Activated CD4-positive, alpha-beta T cell treated with anti-CD3 and anti-CD28 coated beads for 24 hours (primary cell): ENCODE data around the gene TMEM9.

Experiments
- DNase-seq, 2 donors: peaks; one replicate each; pipeline ENCODE4 v3.0.0-alpha.2; 2020; ENCODE audit warnings: low read depth in 2 of 2

The TMEM9 gene

DNA sequence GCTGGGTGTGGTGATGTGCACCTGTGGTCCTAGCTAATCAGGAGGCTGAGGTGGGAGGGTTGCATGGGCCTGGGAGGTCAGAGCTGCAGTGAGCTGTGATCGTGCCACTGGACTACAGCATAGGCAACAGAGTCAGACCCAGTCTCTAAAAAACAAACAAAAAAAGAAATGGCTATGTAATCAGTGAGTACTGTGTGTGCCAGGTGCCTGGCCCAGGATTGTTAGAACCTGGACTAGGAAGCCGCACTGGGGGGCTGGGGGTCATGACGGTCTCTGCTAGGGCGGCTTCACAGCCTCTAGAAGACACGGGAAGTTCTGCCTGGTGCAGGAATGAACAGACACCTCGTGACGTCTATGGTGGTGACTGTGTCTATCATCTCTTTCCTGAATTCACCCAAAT lies 8.5 kb downstream of the TMEM9 start:
- DNase-seq, result no peak

DNA sequence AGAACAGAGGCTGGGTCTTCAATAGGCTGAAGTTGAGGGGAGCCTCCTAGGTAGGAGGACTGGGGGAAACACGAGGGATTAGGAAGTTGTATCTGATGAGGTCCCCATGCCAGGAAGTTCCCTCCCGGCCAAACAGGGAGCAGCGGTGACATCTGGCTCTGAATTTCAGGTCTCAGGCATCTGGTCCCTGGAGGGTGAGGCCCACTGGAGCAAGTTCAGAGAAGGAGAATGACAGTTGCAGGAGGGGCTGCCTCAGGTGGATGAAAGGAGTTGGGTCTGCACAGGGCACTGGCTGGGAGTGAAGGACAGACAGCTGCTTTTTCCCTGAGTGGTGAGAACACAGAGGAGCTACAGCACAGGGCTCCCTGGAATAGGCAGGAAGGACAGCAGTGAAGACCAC lies 9.1 kb downstream of the TMEM9 start:
- no peak for DNase-seq

DNA sequence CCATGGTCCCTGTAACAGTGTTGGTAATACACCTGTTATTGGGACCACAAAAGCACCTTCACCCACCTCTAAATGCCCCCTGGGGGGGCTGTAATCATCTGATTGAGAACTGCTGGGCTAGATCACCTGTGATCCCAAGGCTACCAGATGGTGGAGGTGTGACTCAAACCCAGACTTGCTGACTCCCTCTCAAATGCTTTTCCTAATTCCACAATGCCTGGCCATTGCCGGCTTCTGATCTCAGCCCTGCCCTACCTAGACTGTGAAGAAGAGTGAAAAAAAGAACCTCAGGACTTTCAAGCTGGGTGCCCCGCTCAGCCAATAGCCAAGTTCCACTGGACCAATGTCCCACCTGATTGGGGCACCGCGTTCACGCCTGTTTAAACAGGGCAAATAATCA lies 9.6 kb downstream of the TMEM9 start:
- DNase-seq, result no peak

DNA sequence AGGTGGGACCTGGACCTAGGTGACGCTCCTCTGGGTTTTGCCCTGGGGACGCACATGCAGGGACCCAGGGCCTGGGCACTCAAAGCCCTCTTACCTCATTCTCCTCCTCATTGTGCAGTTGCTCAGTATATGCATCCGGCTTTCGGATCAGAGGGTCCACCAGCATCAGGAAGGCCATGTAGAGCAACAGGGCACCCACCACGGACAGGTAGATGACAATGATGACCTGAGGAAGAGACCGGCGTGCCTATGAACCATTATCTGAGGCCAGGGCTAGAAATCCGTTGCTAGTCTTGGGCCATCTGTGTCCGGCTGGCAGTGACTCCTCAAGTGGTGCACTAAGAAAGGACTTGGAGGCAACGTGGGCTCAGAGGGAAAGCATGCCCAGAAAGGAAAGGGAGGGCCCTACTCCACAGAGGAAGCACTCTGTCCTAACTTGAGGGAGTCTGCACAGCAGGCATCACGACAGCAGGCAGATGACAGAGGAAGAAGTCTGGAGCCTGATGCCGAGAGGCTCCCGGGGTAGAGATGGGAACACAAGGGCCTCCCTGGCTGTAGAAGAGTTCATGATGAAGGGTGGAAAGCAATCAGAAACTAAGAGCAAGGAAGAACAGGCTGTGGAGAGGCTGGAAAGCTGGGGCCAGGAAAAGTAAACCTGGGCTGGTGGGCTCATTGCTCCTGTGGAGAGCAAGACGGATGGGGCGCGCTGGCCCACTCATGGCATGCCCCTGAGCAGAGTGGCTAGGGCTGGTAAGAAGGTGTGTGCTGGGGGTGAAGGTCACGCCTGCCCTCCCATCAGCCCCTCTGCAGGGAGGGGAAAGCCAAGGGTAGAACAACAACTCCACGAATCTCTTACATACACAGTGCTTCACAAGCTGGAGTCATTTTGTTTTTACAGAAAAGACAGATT lies 10.3 kb downstream of the TMEM9 start:
- DNase-seq, result no peak

DNA sequence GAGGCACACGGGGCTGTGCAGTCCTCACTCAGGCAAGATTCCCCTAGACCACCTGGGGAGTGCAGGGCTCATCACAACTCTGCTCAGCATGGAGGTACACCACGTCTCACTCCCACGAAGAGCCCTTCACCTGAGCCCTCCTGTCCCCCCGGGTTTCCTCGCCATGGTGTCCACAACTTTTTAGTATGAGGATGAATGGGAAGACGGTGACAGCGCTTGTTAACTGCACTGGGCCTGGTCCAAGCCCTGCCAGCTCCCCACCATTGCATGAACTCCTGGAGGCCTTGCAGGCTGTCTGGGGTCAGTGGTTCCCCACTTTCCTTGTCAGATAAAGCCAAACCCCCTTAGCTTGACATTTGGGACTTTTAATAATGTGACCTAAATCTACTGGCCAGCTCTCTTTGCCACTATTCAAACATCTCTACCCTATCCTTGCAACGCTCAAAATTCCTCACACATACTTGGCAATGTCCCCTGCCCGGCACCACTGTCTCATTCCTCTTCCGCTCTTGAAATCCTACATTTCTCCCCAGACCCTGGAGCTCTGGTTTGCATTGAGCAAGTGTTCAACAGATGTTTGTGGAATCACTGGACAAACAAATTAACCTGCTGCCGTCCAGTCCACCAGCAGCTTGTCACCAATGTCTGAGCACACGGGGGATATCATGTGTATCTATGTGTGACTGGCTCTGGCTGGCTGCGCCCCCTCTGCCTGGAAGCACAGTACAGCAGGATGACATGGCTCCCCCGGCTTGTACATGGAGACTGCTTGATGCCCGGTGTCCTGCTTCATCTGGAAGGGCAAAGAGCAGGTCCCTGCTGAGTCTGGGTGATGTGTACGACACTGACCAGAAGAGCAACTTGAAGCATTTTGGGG lies 11.2 kb downstream of the TMEM9 start:
- no peak for DNase-seq

DNA sequence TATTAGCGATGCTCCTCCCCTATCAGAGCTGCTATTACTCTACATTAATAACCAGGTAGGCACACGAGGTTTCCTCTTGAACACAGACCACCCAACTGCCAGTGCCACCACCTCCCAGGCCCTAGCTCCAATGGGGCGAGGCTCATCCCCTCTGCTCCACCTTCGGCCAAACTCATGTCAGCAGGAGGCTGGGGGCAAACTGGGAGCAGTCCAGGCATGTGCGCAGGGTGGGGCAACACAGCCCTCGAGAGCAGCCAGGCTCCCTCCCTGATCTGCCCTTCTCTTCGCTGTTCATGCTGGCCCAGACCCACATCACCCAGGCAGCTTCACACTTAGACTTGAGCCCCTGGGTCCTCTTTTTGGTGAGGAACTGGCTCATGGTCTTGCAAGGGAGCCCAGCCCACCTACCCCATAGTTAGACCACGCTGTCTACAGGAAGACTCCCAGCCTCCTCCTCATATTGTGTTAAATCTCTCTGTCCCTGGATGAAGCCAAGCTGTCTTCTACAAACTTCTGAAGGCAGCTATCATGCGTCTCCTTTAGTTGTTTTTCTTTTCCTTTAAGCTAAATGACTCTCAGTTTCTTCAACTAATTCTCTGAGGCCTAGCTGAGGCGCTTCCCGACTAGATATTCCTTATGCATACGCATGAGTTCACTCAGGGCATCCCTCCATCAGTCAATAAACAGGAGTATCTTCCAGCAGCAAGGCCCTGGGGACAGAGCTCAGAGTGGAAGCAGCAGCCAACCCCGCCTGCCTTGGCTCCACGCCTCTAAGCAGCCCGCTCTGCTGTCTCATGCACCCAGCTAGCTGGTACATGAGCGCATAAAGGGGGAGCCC lies 12.0 kb downstream of the TMEM9 start:
- DNase-seq, result no peak

DNA sequence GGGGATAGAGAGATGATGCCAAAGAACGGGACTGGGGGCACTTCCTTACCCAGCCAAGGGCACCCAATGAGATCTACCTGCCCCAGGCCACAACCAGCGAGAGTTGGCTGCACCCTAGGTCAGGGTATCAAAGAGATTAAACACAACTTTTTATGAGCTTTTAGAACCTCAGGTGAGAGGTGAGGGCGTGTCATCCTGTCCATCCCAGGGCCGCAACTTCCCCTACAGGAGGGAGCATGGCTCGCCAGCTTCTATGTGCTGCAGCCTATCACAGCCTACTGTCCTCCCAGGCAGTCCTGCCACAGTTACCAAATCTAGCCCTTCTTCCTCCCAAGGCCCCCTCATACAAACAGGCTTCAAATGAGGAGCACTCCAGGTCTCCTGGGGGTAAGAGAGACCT lies 12.9 kb downstream of the TMEM9 start:
- DNase-seq, result no peak

DNA sequence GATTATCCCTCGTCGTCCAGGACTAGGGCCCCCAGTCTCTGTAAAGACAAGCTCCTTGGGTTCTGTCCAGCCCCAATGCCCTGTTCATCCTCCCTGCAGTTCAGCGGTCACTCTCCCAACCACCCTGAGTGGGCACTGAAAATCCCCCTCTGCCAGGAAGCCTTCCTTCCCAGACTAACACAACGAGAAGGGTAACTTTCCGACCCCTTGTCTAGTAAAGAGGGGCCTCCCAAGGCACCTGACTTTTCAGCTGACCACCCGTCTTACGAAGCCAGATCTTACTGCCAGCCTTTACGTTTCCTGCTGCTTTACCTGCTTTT lies 13.4 kb downstream of the TMEM9 start:
- no peak for DNase-seq

DNA sequence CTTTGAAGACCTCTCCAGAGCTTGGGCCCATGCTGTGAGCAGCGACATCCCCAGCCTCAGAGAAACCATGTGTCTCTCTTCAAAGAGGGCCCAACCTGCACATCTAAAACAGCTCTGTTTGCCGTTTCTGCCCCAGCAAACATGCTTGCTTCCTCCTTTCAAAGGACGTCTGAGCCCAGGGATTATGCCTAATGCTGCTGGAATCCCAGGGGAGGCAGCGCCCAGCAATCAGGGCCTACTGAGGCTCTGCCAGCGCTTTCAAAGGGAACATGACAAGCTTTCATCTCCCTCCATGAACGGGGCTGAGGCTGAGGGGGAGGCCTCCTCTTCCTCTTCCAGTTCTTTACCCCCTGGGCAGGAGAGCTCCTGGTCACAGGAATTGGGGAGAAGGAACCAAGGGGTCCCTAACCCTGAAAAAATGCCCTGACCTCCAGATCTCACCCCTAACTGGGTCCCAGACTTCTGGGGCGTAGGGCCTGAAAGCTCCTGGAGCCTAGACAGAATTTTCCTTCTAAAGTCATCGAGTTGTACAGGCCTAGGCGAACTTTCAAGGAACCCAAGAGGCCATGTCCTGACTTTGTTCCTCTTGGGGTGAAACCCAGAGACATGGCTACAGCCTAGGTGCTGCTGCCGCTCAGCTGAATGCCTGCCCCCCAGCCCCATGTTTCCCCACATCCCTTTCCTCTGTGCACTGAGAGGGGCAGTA lies 13.9 kb downstream of the TMEM9 start:
- DNase-seq, result no peak

DNA sequence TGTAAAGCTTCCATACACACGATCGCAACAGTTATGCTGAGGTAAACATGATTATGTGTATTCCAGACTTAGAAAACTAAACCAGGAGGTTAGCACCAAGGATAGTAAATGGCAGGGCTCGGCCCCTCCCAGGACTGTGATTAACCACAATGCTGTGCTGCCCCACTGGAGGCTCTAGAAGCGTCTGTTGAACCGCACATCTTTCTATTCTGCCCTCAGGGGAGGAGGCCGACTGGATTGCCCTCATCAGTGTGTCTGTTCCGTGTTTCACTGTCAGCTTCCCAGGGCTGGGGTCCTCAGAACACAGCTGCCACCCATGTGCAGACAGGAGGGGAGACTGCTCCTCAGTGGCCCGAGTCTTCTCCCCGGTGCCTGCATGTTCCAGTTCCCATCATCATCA lies 14.5 kb downstream of the TMEM9 start:
- no peak for DNase-seq

DNA sequence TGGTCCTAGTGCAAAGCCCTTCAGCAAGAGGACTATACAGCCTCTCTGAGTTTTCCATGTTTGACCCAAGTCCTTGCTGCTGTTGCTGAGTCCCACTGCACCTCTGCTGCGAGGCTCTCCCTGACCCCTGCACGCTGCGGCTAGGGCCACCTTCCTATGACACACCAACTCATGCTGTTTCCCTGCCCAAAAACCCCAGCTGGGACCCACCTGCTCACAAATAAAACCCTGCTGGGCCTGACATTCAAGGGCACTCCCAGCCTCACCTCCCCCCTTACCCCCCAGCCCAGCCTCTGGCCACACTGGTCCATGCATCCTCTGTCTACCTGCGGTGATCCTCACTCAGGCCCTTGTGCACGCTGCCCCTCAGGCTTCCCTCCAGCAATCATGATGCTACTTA lies 15.0 kb downstream of the TMEM9 start:
- DNase-seq, result no peak

DNA sequence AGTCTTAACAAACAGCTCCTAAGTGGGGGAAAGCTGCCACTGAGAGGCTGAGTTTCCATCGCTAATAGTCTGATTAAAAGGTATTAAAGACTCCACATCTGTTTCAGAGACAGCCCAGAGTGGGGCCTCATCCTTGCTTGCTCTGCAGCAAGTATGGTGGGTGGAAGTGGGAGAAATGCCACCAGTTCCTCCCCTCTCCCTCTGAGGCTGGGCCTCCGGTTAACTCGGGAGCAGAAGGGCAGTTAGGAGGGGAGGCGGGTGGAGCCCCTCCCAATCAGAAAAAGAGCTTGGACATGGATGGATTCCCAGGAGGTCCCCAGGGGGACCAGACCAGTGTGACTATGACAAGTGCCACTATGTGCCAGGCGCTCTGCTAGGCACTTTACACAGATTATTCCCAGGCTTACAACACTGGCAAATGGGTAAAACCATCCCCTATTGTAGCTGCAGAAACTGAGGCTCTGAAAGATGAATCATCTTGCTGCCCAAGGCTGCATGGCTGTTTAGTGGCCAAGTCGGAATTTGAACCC lies 15.9 kb downstream of the TMEM9 start:
- no peak for DNase-seq

DNA sequence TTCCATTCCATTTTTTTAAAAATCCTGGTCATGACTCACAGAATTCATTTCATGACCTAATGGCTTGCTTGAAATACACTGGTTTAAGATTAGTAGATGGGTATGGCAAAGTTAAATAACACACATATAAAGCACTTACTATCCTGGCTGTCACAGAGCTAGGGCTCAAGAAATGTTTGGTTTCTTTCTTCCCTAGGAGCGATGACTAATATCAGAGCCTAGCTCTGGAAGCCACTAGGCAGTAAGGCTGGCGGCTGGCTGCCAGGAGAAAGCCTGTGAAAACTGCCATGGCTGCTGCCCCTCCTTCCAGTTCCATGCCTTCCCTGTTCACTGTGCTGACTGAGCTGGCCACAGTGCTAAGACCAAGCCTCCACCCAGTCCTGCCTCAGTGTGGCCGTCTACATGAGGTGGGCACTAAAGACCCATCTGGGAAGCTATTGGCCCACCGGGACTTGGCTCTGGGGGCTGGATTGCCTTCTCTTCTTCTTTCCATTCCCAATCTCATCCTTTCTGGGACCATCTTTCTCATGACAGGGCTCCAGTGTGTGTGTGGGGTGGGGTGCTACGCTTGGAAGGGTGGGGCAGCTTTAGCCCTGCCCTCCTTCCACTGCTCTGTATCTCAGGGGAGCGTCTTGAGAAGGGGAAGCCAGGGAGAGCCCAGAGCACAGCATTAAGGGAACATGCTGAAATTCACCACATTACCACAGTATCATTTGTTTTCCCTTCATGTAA lies 16.5 kb downstream of the TMEM9 start:
- no peak for DNase-seq

DNA sequence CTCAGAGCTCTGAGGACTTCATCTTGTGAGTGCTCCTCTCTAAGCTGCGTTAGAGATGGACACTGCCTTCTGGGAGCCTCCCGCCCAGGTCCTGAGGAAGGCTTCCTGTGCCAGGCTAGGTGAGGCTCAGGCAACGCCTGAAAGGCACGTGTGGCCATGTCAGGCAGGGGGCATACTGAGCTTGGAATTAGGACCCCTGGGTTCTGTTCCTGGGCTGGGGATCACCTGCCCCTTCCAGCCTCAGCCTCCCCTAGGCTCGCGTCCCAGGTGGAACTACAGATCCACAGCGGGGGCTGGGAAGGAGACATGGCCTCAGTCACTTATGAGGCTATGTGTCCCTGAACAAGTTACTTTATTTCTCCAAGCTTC lies 17.3 kb downstream of the TMEM9 start:
- no peak for DNase-seq

DNA sequence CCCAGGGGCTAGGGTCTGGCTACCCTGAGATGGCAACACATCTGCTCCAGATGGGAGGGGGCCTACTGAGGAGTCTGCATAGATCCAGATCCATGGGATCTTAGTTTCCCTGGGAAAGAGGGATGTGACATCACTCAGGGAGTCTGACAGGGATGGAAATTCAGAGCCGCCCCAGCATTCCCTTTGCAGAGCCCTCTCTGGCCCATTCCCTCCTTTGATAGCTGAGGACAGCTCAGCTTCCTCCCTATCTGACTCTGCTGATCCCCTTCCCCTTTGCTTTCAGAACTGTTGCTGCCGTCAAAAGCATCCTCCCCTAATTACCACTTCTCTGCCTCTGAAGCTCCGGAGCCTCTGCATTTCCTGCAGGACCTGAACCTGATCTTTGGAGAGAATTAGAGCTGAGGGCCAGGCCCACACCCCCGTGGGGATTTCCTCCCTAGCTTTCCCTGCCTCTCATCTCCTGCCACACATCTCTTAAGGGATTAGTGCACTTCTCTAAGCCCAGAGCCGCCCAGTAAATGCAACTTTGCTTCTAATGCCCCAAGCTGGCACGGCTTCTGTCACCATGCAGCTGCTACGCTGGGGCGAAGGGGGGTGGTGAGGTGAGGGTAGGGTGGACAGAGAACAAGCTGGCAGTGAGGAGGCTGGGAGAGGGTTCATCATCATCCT lies 17.8 kb downstream of the TMEM9 start:
- no peak for DNase-seq

DNA sequence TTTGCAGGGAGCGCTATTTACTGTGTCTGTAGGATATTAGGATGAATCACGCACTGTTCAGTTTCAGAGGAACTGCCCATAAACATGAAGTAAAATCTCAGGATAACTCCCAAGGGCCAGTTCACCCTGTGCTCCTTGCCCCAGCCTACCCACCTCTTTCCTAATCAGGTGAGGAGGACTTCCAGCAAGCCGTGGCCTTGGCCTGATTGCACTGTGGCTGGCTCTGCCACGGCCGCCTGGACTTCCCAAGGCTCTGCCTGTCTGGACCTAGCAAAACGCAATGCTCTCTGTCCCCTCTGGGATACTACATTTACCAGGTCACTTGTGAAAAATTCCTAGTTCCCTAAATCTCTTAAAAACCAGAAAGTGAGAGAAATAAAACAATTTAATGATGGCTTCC lies 19.9 kb downstream of the TMEM9 start:
- DNase-seq, result no peak

DNA sequence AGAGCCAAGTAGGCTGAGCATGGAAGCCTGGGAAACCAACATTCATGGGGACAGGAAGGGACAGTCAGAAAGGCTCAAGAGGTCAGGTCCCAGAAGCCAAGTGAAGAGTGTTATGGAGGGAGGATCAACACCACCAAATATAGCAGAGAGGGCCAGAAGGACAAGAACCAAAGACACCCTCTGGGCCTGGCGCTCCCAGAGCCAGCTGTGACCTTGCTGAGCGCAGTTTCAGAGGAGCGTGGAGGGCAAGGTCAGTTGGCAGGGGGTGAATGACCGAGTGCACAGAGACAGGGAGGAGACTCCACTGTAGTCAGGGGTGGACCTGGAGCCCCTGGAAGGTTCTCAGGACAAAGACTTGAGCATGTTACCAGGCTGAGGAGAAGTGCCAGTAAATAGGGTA lies 22.9 kb downstream of the TMEM9 start:
- DNase-seq, result no peak

DNA sequence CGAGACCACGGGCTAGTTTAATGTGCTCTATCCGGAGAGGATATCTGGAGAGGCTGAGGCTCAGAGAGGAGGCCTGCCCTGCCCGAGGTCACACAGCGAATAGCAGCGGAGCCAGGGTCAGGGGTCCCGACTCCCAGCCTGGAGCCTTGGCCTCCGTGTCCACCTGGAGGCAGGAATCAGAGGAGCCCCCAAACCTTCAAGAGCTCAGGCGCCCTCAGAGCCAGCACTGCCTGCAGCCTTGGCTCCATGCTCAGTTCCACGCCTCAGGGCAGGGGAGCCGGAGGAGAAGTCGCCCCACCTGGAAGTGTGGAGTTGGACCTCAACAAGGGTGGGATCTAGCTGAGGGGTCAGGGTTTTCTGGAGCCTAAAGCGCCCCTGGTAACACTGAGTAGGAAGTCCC lies 25.3 kb downstream of the TMEM9 start:
- no peak for DNase-seq

DNA sequence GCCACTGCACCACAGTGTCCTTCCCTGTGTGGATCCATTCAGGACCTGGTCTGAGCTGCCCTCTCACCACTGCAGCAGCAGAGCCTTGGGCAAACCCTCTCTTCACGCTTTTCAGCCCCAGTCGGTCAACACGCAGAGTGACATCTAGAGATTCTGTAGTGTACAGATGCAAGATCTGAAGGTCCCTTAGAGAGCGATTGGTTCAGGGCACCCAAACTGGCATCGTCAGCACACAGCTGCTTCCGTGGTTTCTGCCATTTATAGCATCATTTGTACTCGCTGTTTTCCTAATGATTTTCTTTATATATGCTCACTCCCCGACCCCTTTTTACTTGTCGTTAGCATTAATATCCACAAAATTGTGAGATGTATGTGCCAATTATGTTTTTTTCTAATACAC lies 25.8 kb downstream of the TMEM9 start:
- no peak for DNase-seq

DNA sequence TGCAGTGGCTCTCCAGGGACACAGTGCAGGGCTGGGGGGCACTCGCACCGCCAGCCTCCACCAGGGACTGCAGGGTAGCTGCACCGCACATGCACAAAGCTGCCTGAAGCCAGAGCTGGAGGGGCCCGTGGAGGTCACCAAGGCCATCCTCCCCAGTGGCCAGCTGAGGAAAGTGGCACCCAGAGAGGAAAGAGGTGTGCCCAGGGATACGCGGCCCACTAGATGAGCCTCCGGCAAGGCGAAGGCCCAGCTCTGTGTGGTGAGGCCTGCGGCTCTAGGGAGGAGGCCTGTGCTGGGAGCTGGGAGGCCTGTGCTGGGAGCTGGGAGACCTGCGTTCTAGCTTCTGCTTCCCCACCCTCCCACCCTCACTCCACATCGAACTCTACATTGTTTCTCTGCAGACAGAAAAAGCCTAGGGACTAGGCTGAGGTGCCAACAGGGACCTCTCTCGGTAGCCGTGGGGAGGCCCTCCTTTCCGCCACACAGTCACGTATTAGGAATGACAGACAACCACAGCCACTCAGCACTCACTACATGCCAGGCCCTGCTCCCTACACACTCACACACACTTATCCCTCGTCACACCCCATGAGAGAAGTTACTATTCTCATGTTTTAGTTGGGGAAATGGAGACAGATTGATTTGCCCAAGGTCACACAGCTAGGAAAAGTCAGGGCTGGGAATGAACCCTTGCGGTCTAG lies 26.4 kb downstream of the TMEM9 start:
- DNase-seq, result no peak
